Measurements from ENCODE around the gene PTPN1.
"Not testable (repeated sequence)": the region's sequence is repeated elsewhere in the genome, so short reads cannot be mapped to it uniquely, and the experiment has no call there.

DNA sequence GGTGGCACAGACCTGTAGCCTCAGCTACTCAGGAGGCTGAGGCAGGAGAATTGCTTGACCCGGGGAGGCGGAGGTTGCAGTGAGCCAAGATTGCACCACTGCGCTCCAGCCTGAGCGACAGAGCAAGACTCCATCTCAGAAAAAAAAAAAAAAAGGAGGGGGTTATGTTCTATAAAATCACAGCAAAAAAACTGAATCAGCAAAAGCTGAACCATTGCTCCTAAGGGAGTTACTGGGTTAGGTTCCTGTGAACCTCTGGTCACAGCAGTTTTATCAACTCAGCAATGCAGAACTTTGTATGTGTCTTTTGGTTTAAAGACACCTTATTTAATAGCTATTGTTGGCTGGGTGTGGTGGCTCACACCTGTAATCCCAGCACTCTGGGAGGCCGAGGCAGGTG, 88.6 kb downstream of the PTPN1 start:
- peak; percentile 56 for TF ChIP-seq MAFK (IDR thresholded peaks at IDR 0.05; ENCODE audit: low read depth, low read length)
- TF ChIP-seq, protein P1, sequence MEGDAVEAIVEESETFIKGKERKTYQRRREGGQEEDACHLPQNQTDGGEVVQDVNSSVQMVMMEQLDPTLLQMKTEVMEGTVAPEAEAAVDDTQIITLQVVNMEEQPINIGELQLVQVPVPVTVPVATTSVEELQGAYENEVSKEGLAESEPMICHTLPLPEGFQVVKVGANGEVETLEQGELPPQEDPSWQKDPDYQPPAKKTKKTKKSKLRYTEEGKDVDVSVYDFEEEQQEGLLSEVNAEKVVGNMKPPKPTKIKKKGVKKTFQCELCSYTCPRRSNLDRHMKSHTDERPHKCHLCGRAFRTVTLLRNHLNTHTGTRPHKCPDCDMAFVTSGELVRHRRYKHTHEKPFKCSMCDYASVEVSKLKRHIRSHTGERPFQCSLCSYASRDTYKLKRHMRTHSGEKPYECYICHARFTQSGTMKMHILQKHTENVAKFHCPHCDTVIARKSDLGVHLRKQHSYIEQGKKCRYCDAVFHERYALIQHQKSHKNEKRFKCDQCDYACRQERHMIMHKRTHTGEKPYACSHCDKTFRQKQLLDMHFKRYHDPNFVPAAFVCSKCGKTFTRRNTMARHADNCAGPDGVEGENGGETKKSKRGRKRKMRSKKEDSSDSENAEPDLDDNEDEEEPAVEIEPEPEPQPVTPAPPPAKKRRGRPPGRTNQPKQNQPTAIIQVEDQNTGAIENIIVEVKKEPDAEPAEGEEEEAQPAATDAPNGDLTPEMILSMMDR (conservative IDR thresholded peaks at IDR 0.05; ENCODE audit: low read depth, low read length) = not testable (repeated sequence)
